Measurements from ENCODE around the gene ADO. TPM values are rescaled to one million over a fixed set of nuclear protein-coding genes. Genes with fewer than 3 reads are reported as not detected.

Gene ADO
- total and polyA plus RNA-seq, 9 of the 15 experiments (the other 6 are each of a cell fraction or from before 2014, with no cell fraction given) = 3.0 to 20.0 (median 16.1) TPM

DNA sequence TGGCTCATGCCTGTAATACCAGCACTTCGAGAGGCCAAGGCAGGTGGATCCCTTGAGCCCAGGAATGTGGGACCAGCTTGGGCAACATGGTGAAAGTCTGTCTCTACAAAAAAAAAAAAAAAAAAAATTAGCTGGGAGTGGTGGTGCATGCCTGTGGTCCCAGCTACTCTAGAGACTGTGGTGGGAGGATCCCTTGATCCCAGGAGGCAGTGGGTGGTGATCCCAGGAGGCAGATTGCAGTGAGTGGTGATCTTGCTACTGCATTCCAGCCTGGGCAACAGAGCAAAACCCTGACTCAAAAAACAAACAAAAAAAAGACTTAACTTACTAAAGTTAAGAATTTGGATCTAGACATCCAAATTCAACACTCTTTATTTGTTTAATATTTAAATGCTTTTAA is 10.2 kb upstream of the ADO start:
- in situ Hi-C loops (cut with MboI) (no loop called here), intact Hi-C loops (cut with micrococcal nuclease) (no loop called here)
- Histone ChIP-seq H3K36me3 (ENCODE audit: control insufficient read depth, insufficient read depth, low read length) (no peaks in the 10 kb centered on the region), H3K4me1 (replicated peaks in 1 of 2; ENCODE audit: control insufficient read depth in 2 of 2, insufficient read depth in 2 of 2, low read length in 2 of 2) (no peaks in the 10 kb centered on the region), H3K79me2 (ENCODE audit: control insufficient read depth, insufficient read depth, low read length) (no peaks in the 10 kb centered on the region), H3K27ac (ENCODE audit: extremely low read depth, low read depth, low read length) (no peak overlapping the region), H3K9me1 (ENCODE audit: control insufficient read depth, insufficient read depth, low read length) (no peaks in the 10 kb centered on the region), H3K4me3 (no peak overlapping the region), H2AFZ (ENCODE audit: low read depth, low read length) (no peak overlapping the region), H3K4me2 (ENCODE audit: insufficient read depth, low read length) (no peak overlapping the region), H3K9ac (ENCODE audit: insufficient read depth in 1 of 2, low read depth in 2 of 2, low read length in 2 of 2) (no peak overlapping the region), H4K20me1 (replicated peaks; ENCODE audit: control insufficient read depth, insufficient read depth, low read length) (no peaks in the 10 kb centered on the region), H3K9me3 (replicated peaks; ENCODE audit: control insufficient read depth, insufficient read depth, low read depth, low read length) (no peaks in the 10 kb centered on the region), H3K27me3 (ENCODE audit: control insufficient read depth in 2 of 2, insufficient read depth in 2 of 2, low read length in 2 of 2) (peaks cover 16 to 30% of the 10 kb centered on the region in 2 experiments)
- FAIRE-seq (no peak), DNase-seq (ENCODE audit: extremely low read depth in 1 of 4, low spot score in 3 of 4) (no peak), ATAC-seq (no peak)
- TF ChIP-seq, protein P1, sequence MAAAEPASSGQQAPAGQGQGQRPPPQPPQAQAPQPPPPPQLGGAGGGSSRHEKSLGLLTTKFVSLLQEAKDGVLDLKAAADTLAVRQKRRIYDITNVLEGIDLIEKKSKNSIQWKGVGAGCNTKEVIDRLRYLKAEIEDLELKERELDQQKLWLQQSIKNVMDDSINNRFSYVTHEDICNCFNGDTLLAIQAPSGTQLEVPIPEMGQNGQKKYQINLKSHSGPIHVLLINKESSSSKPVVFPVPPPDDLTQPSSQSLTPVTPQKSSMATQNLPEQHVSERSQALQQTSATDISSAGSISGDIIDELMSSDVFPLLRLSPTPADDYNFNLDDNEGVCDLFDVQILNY (CRISPR knock-in tag; IDR thresholded peaks at IDR 0.05) = no peak
- TF ChIP-seq ZNF165 (CRISPR knock-in tag; IDR thresholded peaks at IDR 0.05; ENCODE audit: borderline replicate concordance) (no peak), ZKSCAN3 (CRISPR knock-in tag; IDR thresholded peaks at IDR 0.05) (no peak), ZNF239 (CRISPR knock-in tag; IDR thresholded peaks at IDR 0.05) (no peak), POU5F1 (IDR thresholded peaks at IDR 0.05; ENCODE audit: borderline replicate concordance, low read depth, low read length, partially characterized antibody) (no peak), NFRKB (IDR thresholded peaks at IDR 0.05; ENCODE audit: low read depth) (no peak), ZNF444 (CRISPR knock-in tag; IDR thresholded peaks at IDR 0.05) (no peak), NUFIP1 (IDR thresholded peaks at IDR 0.05; ENCODE audit: partially characterized antibody) (no peak), ZNF143 (CRISPR knock-in tag; IDR thresholded peaks at IDR 0.05) (no peak), ZNF3 (CRISPR knock-in tag; IDR thresholded peaks at IDR 0.05) (no peak), TAL1 (IDR thresholded peaks at IDR 0.05) (no peak), ESRRA (IDR thresholded peaks at IDR 0.05; ENCODE audit: borderline replicate concordance, low read depth) (no peak), SIRT6 (IDR thresholded peaks at IDR 0.05; ENCODE audit: low read depth, low read length) (no peak), MECOM (CRISPR knock-in tag; IDR thresholded peaks at IDR 0.05) (no peak), ZBTB9 (CRISPR knock-in tag; IDR thresholded peaks at IDR 0.05) (no peak), XRCC4 (IDR thresholded peaks at IDR 0.05; ENCODE audit: extremely low read depth, insufficient read depth, insufficient read length) (no peak)
- TF ChIP-seq, protein P2, sequence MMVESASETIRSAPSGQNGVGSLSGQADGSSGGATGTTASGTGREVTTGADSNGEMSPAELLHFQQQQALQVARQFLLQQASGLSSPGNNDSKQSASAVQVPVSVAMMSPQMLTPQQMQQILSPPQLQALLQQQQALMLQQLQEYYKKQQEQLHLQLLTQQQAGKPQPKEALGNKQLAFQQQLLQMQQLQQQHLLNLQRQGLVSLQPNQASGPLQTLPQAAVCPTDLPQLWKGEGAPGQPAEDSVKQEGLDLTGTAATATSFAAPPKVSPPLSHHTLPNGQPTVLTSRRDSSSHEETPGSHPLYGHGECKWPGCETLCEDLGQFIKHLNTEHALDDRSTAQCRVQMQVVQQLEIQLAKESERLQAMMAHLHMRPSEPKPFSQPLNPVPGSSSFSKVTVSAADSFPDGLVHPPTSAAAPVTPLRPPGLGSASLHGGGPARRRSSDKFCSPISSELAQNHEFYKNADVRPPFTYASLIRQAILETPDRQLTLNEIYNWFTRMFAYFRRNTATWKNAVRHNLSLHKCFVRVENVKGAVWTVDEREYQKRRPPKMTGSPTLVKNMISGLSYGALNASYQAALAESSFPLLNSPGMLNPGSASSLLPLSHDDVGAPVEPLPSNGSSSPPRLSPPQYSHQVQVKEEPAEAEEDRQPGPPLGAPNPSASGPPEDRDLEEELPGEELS (CRISPR knock-in tag; IDR thresholded peaks at IDR 0.05; ENCODE audit: borderline replicate concordance) = no peak
- ChIA-PET POLR2A (interaction anchor here (0.8 kb wide), 1 partner anchor 10 kb away, joined by 3 read pairs; the partner anchor contains the start of gene ADO), CTCF (ENCODE audit: low intra/inter-chr PET ratio) (no interaction called here)
- BruUV-seq (replicated peaks) = no TSS peak
- WGBS (ENCODE audit: insufficient coverage, low coverage, missing lambda C conversion rate) = 0% methylated on average over 1 of the region's 1 CpG

All from K562 (cell line).